Esophagus squamous epithelium (tissue), 5 donors: Measurements from ENCODE around the gene RBL1. TPM values are rescaled to one million over a fixed set of nuclear protein-coding genes. Genes with fewer than 3 reads are reported as not detected.
A peak's percentile ranks its signal among the peaks of the same experiment; 100 is the strongest.

Source experiments
- DNase-seq: peaks from one replicate; lab custom pipeline; 2025; lab: John Stamatoyannopoulos, UW
- H3K27ac ChIP-seq, 4 donors: fragments of 200-600 bp; sonication (generic); one replicate each; pipeline ENCODE4 v1.5.1; 2016 to 2019; ENCODE audit warnings: mild to moderate bottlenecking in 1 of 4
- H3K27me3 ChIP-seq, 4 donors: fragments of 200-600 bp; sonication (generic); 1 replicate in 3 of 4; 2 replicates in 1 of 4; pipeline versions ENCODE4 v1.5.1 to v1.6.0; 2017 to 2021; ENCODE audit warnings: antibody characterized with exemption in 1 of 4
- H3K36me3 ChIP-seq, 3 donors: fragments of 200-600 bp; sonication (generic); one replicate each; pipeline ENCODE4 v1.5.1; 2016 to 2019
- H3K4me1 ChIP-seq, 3 donors: fragments of 200-600 bp; sonication (generic); one replicate each; pipeline ENCODE4 v1.5.1; 2017 to 2019
- H3K4me3 ChIP-seq, 4 donors: fragments of 200-600 bp; sonication (generic); 1 replicate in 3 of 4; 2 replicates in 1 of 4; pipeline ENCODE4 v1.5.1; 2016 to 2019; ENCODE audit warnings: mild to moderate bottlenecking in 2 of 4, moderate library complexity in 1 of 4
- H3K9me3 ChIP-seq, 3 donors: fragments of 200-600 bp; sonication (generic); one replicate each; pipeline ENCODE4 v1.5.1; 2016 to 2019
- POLR2A ChIP-seq, 4 donors: fragments of 450-650 bp; IDR thresholded peaks; one replicate each; pipeline ENCODE4 v1.6.1; 2017; ENCODE audit warnings: antibody characterized with exemption in 4 of 4, mild to moderate bottlenecking in 4 of 4, moderate library complexity in 3 of 4
- WGBS, 2 donors: methylation state at CpG; one replicate each; pipeline ENCODE4 v1.1.5; 2018; 5-methylcytosine and 5-hydroxymethylcytosine counted together
- intact Hi-C: fragments of 100-400 bp; cut with DNase I; formaldehyde crosslinking; loops from one replicate; pipeline ENCODE4 v1.15.0; 2022
- total RNA-seq, 4 donors: library from RNA; depleted of rRNA; stranded (reverse); fragments of >200 nt; gene quantifications; one replicate each; pipeline ENCODE4 v1.1.0, GENCODE V29; 2016
- TF ChIP-seq, protein P1 (sequence below), 6 experiments: fragments of 450-650 bp in 4 of 6; fragments of 200-600 bp in 2 of 6; sonication (generic) in 2 of 6; IDR thresholded peaks; one replicate each; pipeline ENCODE4 v1.5.1; 2016 to 2019; ENCODE audit warnings: antibody characterized with exemption in 6 of 6, mild to moderate bottlenecking in 4 of 6, moderate library complexity in 4 of 6
- donor health status: DM: yes; HTN: yes; CAD: no.

RBL1 gene
- total RNA-seq, 4 donors from 2014 or later: 9.7 to 12.8 (median 11.6) TPM

GRCh38 chr20:37096415-37097041 lies 731 bp upstream of the RBL1 start:
- peaks cover 0 to 29% (median 11%) of the 10 kb centered on the region in 3 donors for H3K4me1 ChIP-seq
- peaks cover 0 to 7% (median 0%) of the 10 kb centered on the region in 3 donors for H3K36me3 ChIP-seq
- no peaks in the 10 kb centered on the region for H3K27me3 ChIP-seq
- intact Hi-C loops: no loop called here
- no peak for DNase-seq
- no peaks in the 10 kb centered on the region for H3K9me3 ChIP-seq
- TF ChIP-seq, protein P1, sequence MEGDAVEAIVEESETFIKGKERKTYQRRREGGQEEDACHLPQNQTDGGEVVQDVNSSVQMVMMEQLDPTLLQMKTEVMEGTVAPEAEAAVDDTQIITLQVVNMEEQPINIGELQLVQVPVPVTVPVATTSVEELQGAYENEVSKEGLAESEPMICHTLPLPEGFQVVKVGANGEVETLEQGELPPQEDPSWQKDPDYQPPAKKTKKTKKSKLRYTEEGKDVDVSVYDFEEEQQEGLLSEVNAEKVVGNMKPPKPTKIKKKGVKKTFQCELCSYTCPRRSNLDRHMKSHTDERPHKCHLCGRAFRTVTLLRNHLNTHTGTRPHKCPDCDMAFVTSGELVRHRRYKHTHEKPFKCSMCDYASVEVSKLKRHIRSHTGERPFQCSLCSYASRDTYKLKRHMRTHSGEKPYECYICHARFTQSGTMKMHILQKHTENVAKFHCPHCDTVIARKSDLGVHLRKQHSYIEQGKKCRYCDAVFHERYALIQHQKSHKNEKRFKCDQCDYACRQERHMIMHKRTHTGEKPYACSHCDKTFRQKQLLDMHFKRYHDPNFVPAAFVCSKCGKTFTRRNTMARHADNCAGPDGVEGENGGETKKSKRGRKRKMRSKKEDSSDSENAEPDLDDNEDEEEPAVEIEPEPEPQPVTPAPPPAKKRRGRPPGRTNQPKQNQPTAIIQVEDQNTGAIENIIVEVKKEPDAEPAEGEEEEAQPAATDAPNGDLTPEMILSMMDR (IDR thresholded peaks at IDR 0.05): no peak
- TF ChIP-seq POLR2A (IDR thresholded peaks at IDR 0.05): no peak
- WGBS, 2 donors: 57 to 66% methylated on average over 10 of the region's 11 CpGs
- H3K27ac ChIP-seq: peak overlapping the region; percentile 78 to 92 (median 84)
- H3K4me3 ChIP-seq: peak overlapping the region; percentile 88 to 94 (median 92)

- no peak for TF ChIP-seq POLR2A (IDR thresholded peaks at IDR 0.05)
- TF ChIP-seq, protein P1 (IDR thresholded peaks at IDR 0.05): no peak
Measured at GRCh38 chr20:37095108-37095598, 644 bp downstream of the RBL1 start.

DNA sequence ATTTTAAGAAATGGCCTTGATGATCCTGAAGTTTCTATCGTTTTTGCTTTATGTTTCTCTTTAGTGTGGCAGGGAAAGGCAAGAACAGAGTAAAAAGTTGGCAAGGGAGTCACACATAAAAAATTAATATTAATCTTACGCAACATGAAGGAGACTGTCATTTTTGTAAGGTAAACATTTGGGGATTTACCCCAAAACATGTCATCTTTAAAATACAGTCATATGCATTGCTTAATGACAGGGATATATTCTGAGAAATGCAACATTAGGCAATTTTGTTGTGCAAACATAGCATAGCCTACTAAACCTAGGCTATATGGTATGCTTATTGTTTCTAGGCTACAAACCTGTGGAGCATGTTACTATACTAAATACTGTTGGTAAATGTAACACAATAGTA lies 5.4 kb downstream of the RBL1 start:
- intact Hi-C loops: no loop called here
- TF ChIP-seq, protein P1 (IDR thresholded peaks at IDR 0.05): no peak
- no peak for TF ChIP-seq POLR2A (IDR thresholded peaks at IDR 0.05)
- no peak for DNase-seq
- peaks cover 0 to 37% (median 0%) of the 10 kb centered on the region in 3 donors for H3K36me3 ChIP-seq
- WGBS, 2 donors: 74 to 84% methylated on average over 2 of the region's 2 CpGs
- H3K27me3 ChIP-seq: no peaks in the 10 kb centered on the region
- peaks cover 0 to 21% (median 11%) of the 10 kb centered on the region in 3 donors for H3K4me1 ChIP-seq
- H3K9me3 ChIP-seq: no peaks in the 10 kb centered on the region
- no peak overlapping the region for H3K4me3 ChIP-seq
- no peak overlapping the region for H3K27ac ChIP-seq

More at GRCh38 chr20:37095108-37095598, 644 bp downstream of the RBL1 start:
- DNase-seq: no peak
- no peaks in the 10 kb centered on the region for H3K9me3 ChIP-seq
- H3K4me3 ChIP-seq: peak overlapping the region; percentile 88 to 94 (median 92)
- WGBS, 2 donors: 0 to 5% methylated on average over 10 to 18 of the region's 19 CpGs
- intact Hi-C loops: no loop called here
- H3K27ac ChIP-seq: peak overlapping the region; percentile 78 to 92 (median 84)
- H3K36me3 ChIP-seq: peaks cover 0 to 16% (median 0%) of the 10 kb centered on the region in 3 donors
- no peaks in the 10 kb centered on the region for H3K27me3 ChIP-seq
- H3K4me1 ChIP-seq: peaks cover 0 to 29% (median 11%) of the 10 kb centered on the region in 3 donors

DNA sequence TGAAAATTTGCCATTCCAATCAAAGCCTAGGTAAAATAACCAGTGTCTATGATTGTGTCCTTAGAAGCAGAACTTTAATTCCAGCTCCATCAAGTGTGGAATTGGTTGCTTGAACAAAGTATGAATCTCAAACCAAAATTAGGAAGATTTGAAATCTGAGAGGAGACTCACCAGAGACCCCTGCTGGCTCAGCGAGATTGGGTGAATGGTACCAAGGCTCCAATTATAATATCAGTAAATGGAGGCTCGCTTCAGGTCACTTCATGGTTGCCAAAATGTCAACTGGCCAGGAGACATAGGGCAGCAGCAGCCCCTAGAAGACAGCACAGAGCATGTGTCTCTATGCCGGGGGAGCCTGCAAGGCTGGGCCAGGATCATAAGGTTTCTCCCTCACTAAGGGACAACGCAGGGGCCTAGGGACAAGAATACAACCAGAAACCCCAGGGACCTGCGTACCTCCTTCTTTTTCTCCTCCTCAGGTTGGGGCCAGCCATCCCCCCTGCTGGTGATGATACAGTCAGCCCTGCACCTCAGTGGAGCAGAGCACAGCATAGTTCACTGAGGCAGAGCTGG lies 14.0 kb downstream of the RBL1 start:
- Histone ChIP-seq H3K27me3 (no peaks in the 10 kb centered on the region), H3K4me1 (no peaks in the 10 kb centered on the region), H3K4me3 (no peak overlapping the region), H3K27ac (no peak overlapping the region), H3K36me3 (peaks cover 0 to 31% (median 3%) of the 10 kb centered on the region in 3 donors), H3K9me3 (no peaks in the 10 kb centered on the region)
- TF ChIP-seq, protein P1 (IDR thresholded peaks at IDR 0.05): peak in 2 of 6 experiments; percentile 15 to 27
- no peak for TF ChIP-seq POLR2A (IDR thresholded peaks at IDR 0.05)
- intact Hi-C loops: no loop called here
- WGBS, 2 donors: 87 to 100% methylated on average over 4 of the region's 5 CpGs
- no peak for DNase-seq

DNA sequence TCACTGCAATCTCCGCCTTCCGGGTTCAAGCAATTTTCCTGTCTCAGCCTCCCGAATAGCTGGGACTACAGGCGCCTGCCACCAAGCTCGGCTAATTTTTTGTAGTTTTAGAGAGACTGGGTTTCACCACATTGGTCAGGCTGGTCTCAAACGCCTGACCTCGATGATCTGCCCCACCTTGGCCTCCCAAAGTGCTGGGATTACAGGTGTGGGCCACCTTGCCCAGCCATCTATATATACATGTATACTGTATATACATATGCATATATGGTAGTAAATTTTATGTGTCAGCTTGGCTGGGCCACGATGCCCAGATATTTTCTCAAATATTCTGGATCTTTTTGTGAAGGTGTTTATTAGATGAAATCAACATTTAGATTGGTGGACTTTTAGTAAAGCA lies 18.8 kb downstream of the RBL1 start:
- no peaks in the 10 kb centered on the region for H3K9me3 ChIP-seq
- DNase-seq: no peak
- TF ChIP-seq, protein P1 (IDR thresholded peaks at IDR 0.05): no peak
- no peak for TF ChIP-seq POLR2A (IDR thresholded peaks at IDR 0.05)

More for the DNA sequence above, 18.8 kb downstream of the RBL1 start:
- H3K4me1 ChIP-seq: peaks cover 0 to 1% (median 0%) of the 10 kb centered on the region in 3 donors
- 95 to 99% methylated on average over 8 of the region's 8 CpGs for WGBS, 2 donors
- H3K27ac ChIP-seq: no peak overlapping the region
- no peaks in the 10 kb centered on the region for H3K27me3 ChIP-seq
- intact Hi-C loops: no loop called here
- H3K36me3 ChIP-seq: peaks cover 0 to 19% (median 0%) of the 10 kb centered on the region in 3 donors
- H3K4me3 ChIP-seq: no peak overlapping the region
